Measurements from ENCODE around the gene TMEM94. TPM values are rescaled to one million over a fixed set of nuclear protein-coding genes. Genes with fewer than 3 reads are reported as not detected.
A peak's percentile ranks its signal among the peaks of the same experiment; 100 is the strongest.

Gene TMEM94
- total RNA-seq, 4 donors from 2014 or later = 128 to 708 (median 280) TPM

- Histone ChIP-seq H3K27ac (peak overlapping the region; percentile 87 to 93 (median 90)), H3K4me1 (peaks cover 22 to 57% (median 43%) of the 10 kb centered on the region in 4 donors), H3K4me3 (peak overlapping the region; percentile 73 to 96 (median 92)), H3K36me3 (no peaks in the 10 kb centered on the region), H3K9me3 (no peaks in the 10 kb centered on the region), H3K27me3 (no peaks in the 10 kb centered on the region)
- intact Hi-C loops (cut with DNase I; ENCODE audit: low total_unique reads) = loop anchor here (5.0 kb wide), 1 partner anchor 88 kb away; no protein-coding TSS in a partner anchor
- WGBS, 2 donors (ENCODE audit: low coverage in 1 of 2) = 0% methylated on average over 29 of the region's 50 CpGs; no CpG with 5 or more reads in 1 of the 2 donors
- in situ Hi-C loops (cut with MboI; ENCODE audit: low pct_ligation_motif_present in 1 of 4, low pct_unique_long_range_greater_than_20kb in 1 of 4, low sequenced_read_pairs in 3 of 4) = loop anchor here in 1 of 4 donors (10.0 kb wide), 1 partner anchor 90 kb away; no protein-coding TSS in a partner anchor
- TF ChIP-seq POLR2A (IDR thresholded peaks at IDR 0.05) (no peak), EP300 (IDR thresholded peaks at IDR 0.05; ENCODE audit: low read depth) (no peak), POLR2AphosphoS5 (IDR thresholded peaks at IDR 0.05) (no peak)
- TF ChIP-seq, protein P1, sequence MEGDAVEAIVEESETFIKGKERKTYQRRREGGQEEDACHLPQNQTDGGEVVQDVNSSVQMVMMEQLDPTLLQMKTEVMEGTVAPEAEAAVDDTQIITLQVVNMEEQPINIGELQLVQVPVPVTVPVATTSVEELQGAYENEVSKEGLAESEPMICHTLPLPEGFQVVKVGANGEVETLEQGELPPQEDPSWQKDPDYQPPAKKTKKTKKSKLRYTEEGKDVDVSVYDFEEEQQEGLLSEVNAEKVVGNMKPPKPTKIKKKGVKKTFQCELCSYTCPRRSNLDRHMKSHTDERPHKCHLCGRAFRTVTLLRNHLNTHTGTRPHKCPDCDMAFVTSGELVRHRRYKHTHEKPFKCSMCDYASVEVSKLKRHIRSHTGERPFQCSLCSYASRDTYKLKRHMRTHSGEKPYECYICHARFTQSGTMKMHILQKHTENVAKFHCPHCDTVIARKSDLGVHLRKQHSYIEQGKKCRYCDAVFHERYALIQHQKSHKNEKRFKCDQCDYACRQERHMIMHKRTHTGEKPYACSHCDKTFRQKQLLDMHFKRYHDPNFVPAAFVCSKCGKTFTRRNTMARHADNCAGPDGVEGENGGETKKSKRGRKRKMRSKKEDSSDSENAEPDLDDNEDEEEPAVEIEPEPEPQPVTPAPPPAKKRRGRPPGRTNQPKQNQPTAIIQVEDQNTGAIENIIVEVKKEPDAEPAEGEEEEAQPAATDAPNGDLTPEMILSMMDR (IDR thresholded peaks at IDR 0.05) = no peak
- no peak for DNase-seq
Observed at GRCh38 chr17:75514919-75515495, 58.6 kb downstream of the TMEM94 start.

DNA sequence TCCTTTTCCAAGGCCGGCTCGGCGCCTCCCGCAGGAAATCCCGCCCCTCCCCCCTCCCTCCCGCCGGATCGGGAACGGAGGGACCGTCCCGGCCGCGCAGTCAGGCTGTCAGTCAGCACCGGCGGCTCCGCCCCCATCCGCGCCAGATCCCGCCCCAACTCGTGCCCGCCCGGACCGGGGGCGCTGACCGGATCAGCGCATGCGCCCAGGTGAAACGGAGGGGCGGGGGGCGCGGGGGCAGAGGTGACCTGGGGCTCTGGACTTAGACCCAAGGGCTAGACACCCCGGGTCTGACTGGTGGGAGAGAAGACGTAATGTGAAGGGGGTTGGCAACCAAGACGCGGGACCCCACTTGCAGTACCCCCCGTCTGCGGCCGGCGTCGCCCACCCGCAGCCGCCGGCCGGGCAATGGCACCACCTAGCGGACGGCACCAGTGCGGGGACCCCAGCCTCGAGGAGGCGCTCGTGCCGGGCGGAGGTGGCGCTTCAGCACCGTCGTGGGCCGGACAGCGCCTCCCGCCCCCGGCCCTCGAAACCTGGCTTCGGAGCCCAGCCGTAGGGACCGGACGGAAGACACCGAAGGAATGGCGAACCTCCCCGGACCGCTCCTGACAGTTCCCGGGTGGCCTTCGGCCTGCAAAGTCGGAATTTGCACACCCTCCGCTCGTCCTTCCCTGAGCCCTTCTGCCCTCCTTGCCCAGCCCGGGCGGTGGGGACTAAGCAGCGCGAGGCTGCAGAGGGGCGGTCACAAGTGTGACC is 59.2 kb downstream of the TMEM94 start, which contains the start of gene CASKIN2:
TSS of gene CASKIN2 (minus strand) at position 42 of the 759 bp plus-strand sequence. CDS start 1,733 bp downstream, outside the sequence.
- Histone ChIP-seq H3K36me3 (no peaks in the 10 kb centered on the region), H3K4me3 (peak within 1 kb of the TSS; percentile 73 to 96 (median 92)), H3K27ac (peak within 1 kb of the TSS; percentile 87 to 93 (median 90)), H3K27me3 (no peaks in the 10 kb centered on the region), H3K4me1 (peaks cover 22 to 57% (median 41%) of the 10 kb centered on the region in 4 donors), H3K9me3 (no peaks in the 10 kb centered on the region)
- in situ Hi-C loops (cut with MboI; ENCODE audit: low pct_ligation_motif_present in 1 of 4, low pct_unique_long_range_greater_than_20kb in 1 of 4, low sequenced_read_pairs in 3 of 4) = loop anchor here in 1 of 4 donors (10.0 kb wide), 1 partner anchor 91 kb away; no protein-coding TSS in a partner anchor
- no peak for TF ChIP-seq POLR2AphosphoS5 (IDR thresholded peaks at IDR 0.05)
- TF ChIP-seq, protein P1 (IDR thresholded peaks at IDR 0.05) = peak; percentile 97 to 100 (median 99)
- intact Hi-C loops (cut with DNase I; ENCODE audit: low total_unique reads) = no loop called here
- DNase-seq = peak; percentile 97
- WGBS, 2 donors (ENCODE audit: low coverage in 1 of 2) = 0% methylated on average over 35 of the region's 78 CpGs; no CpG with 5 or more reads in 1 of the 2 donors

- in situ Hi-C loops (cut with MboI; ENCODE audit: low pct_ligation_motif_present in 1 of 4, low pct_unique_long_range_greater_than_20kb in 1 of 4, low sequenced_read_pairs in 3 of 4) (loop anchor here in 1 of 4 donors (10.0 kb wide), 1 partner anchor 91 kb away; no protein-coding TSS in a partner anchor), intact Hi-C loops (cut with DNase I; ENCODE audit: low total_unique reads) (no loop called here)
- H3K27ac ChIP-seq = peak within 1 kb of the TSS; percentile 87 to 93 (median 90)
- 4% methylated on average over 4 of the region's 45 CpGs; no CpG with 5 or more reads in 1 of the 2 donors for WGBS, 2 donors (ENCODE audit: low coverage in 1 of 2)
- DNase-seq = peak; percentile 97
- TF ChIP-seq POLR2A (IDR thresholded peaks at IDR 0.05) = no peak
- TF ChIP-seq POLR2AphosphoS5 (IDR thresholded peaks at IDR 0.05) = peak in 1 of 3 donors; percentile 45
- H3K27me3 ChIP-seq = no peaks in the 10 kb centered on the region
- peak within 1 kb of the TSS; percentile 73 to 98 (median 93) for H3K4me3 ChIP-seq
- H3K4me1 ChIP-seq = peaks cover 22 to 56% (median 41%) of the 10 kb centered on the region in 4 donors
- no peaks in the 10 kb centered on the region for H3K9me3 ChIP-seq
- peaks cover 0 to 3% (median 0%) of the 10 kb centered on the region in 4 donors for H3K36me3 ChIP-seq
Observed at GRCh38 chr17:75516255-75516618, 59.8 kb downstream of the TMEM94 start, which contains the start of gene TSEN54. TSEN54 (plus strand) TSS chr17:75516528; CDS start chr17:75516561, 33 bp downstream.

DNA sequence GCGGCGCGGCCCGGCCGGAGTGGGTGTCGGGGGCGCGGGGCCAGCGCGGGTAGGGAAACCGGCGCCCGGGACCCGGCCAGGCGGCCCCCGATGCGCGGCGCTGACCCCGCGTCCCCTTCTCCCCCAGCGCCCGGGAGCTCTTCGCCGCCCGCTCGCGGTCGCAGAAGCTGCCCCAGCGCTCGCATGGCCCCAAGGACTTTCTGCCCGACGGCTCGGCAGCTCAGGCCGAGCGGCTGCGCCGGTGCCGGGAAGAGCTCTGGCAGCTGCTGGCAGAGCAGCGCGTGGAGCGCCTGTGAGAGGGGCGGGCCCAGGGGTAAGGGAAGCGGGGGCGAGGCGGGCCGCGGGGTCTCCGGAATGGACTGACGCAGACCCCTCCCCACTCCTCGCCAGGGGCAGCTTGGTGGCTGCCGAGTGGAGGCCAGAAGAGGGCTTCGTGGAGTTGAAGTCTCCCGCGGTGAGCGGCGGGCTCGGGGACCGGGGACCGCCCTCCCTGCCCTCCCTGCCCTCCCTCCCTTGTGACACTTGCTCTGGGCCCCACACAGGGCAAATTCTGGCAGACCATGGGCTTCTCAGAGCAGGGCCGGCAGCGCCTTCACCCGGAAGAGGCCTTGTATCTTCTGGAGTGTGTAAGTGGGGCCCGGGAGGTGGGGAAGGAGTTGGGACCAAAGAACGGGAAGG is 60.3 kb downstream of the TMEM94 start:
- TF ChIP-seq, protein P1 (IDR thresholded peaks at IDR 0.05) = no peak
- TF ChIP-seq POLR2A (IDR thresholded peaks at IDR 0.05) = no peak
- no peak for TF ChIP-seq POLR2AphosphoS5 (IDR thresholded peaks at IDR 0.05)
- peak; percentile 41 for DNase-seq
- 1% methylated on average over 5 of the region's 65 CpGs; no CpG with 5 or more reads in 1 of the 2 donors for WGBS, 2 donors (ENCODE audit: low coverage in 1 of 2)
- Histone ChIP-seq H3K36me3 (peaks cover 0 to 5% (median 0%) of the 10 kb centered on the region in 4 donors), H3K4me1 (peaks cover 20 to 51% (median 37%) of the 10 kb centered on the region in 4 donors), H3K27ac (peak overlapping the region; percentile 87 to 93 (median 90)), H3K27me3 (no peaks in the 10 kb centered on the region), H3K4me3 (peak overlapping the region; percentile 73 to 98 (median 93)), H3K9me3 (no peaks in the 10 kb centered on the region)
- intact Hi-C loops (cut with DNase I; ENCODE audit: low total_unique reads) (no loop called here), in situ Hi-C loops (cut with MboI; ENCODE audit: low pct_ligation_motif_present in 1 of 4, low pct_unique_long_range_greater_than_20kb in 1 of 4, low sequenced_read_pairs in 3 of 4) (loop anchor here in 1 of 4 donors (10.0 kb wide), 1 partner anchor 92 kb away; no protein-coding TSS in a partner anchor)
